Esophagus squamous epithelium (tissue), 5 donors: ENCODE data around the gene PLEKHM1. TPM values are rescaled to one million over a fixed set of nuclear protein-coding genes. Genes with fewer than 3 reads are reported as not detected.
"Not testable (repeated sequence)": the region's sequence is repeated elsewhere in the genome, so short reads cannot be mapped to it uniquely, and the experiment has no call there.

Experiments used
- DNase-seq: peaks from one replicate; lab custom pipeline; 2025; lab: John Stamatoyannopoulos, UW
- H3K27ac ChIP-seq, 4 donors: fragments of 200-600 bp; sonication (generic); one replicate each; pipeline ENCODE4 v1.5.1; 2016 to 2019; ENCODE audit warnings: mild to moderate bottlenecking in 1 of 4
- H3K27me3 ChIP-seq, 4 donors: fragments of 200-600 bp; sonication (generic); 1 replicate in 3 of 4; 2 replicates in 1 of 4; pipeline versions ENCODE4 v1.5.1 to v1.6.0; 2017 to 2021; ENCODE audit warnings: antibody characterized with exemption in 1 of 4
- H3K36me3 ChIP-seq, 3 donors: fragments of 200-600 bp; sonication (generic); one replicate each; pipeline ENCODE4 v1.5.1; 2016 to 2019
- H3K4me1 ChIP-seq, 3 donors: fragments of 200-600 bp; sonication (generic); one replicate each; pipeline ENCODE4 v1.5.1; 2017 to 2019
- H3K4me3 ChIP-seq, 4 donors: fragments of 200-600 bp; sonication (generic); 1 replicate in 3 of 4; 2 replicates in 1 of 4; pipeline ENCODE4 v1.5.1; 2016 to 2019; ENCODE audit warnings: mild to moderate bottlenecking in 2 of 4, moderate library complexity in 1 of 4
- H3K9me3 ChIP-seq, 3 donors: fragments of 200-600 bp; sonication (generic); one replicate each; pipeline ENCODE4 v1.5.1; 2016 to 2019
- POLR2A ChIP-seq, 4 donors: fragments of 450-650 bp; IDR thresholded peaks; one replicate each; pipeline ENCODE4 v1.6.1; 2017; ENCODE audit warnings: antibody characterized with exemption in 4 of 4, mild to moderate bottlenecking in 4 of 4, moderate library complexity in 3 of 4
- WGBS, 2 donors: methylation state at CpG; one replicate each; pipeline ENCODE4 v1.1.5; 2018; 5-methylcytosine and 5-hydroxymethylcytosine counted together
- intact Hi-C: fragments of 100-400 bp; cut with DNase I; formaldehyde crosslinking; loops from one replicate; pipeline ENCODE4 v1.15.0; 2022
- total RNA-seq, 4 donors: library from RNA; depleted of rRNA; stranded (reverse); fragments of >200 nt; gene quantifications; one replicate each; pipeline ENCODE4 v1.1.0, GENCODE V29; 2016
- TF ChIP-seq, protein P1 (sequence below), 6 experiments: fragments of 450-650 bp in 4 of 6; fragments of 200-600 bp in 2 of 6; sonication (generic) in 2 of 6; IDR thresholded peaks; one replicate each; pipeline ENCODE4 v1.5.1; 2016 to 2019; ENCODE audit warnings: antibody characterized with exemption in 6 of 6, mild to moderate bottlenecking in 4 of 6, moderate library complexity in 4 of 6
- donor health status: DM: yes; HTN: yes; CAD: no.

Gene PLEKHM1
- 100 to 1,000 TPM in 1 of 4 donors, 10 to 100 TPM in 3; 47.7 to 105 (median 81.1) TPM for total RNA-seq

DNA sequence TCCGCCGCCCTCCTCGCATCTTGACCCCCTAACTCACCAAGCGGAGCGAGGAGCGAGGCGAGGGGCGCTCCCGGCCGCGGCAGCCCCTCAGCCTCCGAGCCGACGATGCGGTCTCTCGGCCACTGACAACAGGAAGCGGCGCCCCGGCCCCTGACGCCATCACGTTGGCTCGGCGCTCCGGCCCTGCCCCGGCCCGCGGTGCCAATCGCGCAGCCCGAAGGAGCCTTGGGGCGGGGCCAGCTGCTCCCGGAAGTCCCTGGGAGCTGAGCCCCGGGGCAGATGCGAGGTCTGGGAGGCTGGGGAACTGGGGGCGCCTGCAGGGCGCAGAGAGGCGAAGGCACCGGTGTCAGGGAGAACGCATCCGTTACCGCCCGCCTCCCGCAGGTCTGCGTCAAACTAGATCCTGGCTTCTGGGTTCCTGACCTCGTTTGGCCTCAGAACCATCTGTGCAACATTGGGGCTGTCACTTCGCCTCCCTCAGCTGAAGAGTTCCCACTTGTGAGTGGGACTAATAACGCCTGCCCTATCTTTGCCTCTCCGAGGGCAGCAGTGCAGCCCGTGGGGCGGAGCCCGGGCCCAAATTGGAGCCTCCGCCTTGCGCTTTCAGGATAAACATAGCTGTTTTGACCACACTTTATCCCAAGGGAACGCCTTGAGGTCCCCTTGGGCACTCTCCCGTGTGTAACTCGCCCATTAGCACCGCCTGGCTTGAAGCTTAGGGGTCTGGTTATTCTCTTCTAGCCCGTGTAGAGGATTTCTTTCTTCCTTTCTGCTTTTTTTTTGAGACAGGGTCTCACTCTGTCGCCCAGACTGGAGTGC, at the start of gene PLEKHM1:
Gene PLEKHM1, minus strand, starts transcription at position 107 of the 819 bp plus-strand sequence. CDS start 8,237 bp downstream, outside the sequence.
- H3K27ac ChIP-seq = peak within 1 kb of the TSS; percentile 94 to 96 (median 95)
- H3K36me3 ChIP-seq, H3K9me3 ChIP-seq, H3K27me3 ChIP-seq, intact Hi-C loops: not testable (repeated sequence)
- H3K4me1 ChIP-seq = peaks cover 21 to 41% (median 23%) of the 10 kb centered on the region in 3 donors
- H3K4me3 ChIP-seq = peak within 1 kb of the TSS; percentile 64 to 79 (median 73)
- 2 to 3% methylated on average over 6 of the region's 59 CpGs for WGBS, 2 donors
- DNase-seq = peak; percentile 47
- peak in 3 of 4 donors; percentile 85 to 96 (median 92) for TF ChIP-seq POLR2A (IDR thresholded peaks at IDR 0.05)

DNA sequence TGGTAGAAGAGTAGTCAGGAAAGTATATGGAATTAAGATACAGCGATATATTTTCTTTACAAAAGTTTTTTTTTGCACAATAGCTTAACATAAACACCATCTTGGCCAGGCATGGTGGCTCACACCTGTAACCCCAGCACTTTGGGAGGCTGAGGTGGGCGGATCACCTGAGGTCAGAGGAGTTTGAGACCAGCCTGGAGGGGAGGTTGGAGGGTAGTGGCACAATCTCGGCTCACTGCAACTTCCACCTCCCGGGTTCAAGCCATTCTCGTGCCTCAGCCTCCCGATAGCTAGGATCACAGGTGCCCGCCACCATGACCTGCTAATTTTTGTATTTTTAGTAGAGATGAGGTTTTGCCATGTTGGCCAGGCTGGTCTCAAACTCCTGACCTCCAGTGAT, 47.6 kb upstream of the PLEKHM1 start:
- H3K27me3 ChIP-seq, H3K4me1 ChIP-seq, H3K9me3 ChIP-seq, DNase-seq, H3K27ac ChIP-seq, H3K4me3 ChIP-seq, intact Hi-C loops: not testable (repeated sequence)
- peaks cover 0 to 12% (median 0%) of the 10 kb centered on the region in 3 donors for H3K36me3 ChIP-seq
- 93 to 100% methylated on average over 4 to 6 of the region's 7 CpGs for WGBS, 2 donors

DNA sequence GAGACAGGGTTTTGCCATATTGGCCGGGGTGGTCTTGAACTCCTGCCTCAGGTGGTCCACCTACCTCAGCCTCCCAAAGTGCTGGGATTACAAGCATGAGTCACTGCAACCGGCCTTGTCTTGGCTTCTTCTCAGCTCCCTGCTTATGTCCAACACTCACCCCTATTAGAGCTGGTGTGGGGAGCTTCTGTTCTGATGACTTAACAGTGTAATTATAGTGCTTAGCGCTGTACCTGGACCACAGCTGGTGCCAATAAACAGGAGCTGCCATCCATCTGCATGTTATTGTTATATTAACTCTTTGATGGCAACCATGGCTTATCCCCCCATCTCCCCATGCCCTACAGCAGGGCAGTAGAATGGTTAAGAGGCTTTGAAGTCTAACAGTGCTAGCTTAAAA, 15.6 kb upstream of the PLEKHM1 start:
- H3K4me1 ChIP-seq, DNase-seq, H3K9me3 ChIP-seq, H3K27me3 ChIP-seq, intact Hi-C loops, H3K4me3 ChIP-seq, H3K27ac ChIP-seq: not testable (repeated sequence)
- WGBS, 2 donors = 59 to 66% methylated on average over 2 to 3 of the region's 3 CpGs
- H3K36me3 ChIP-seq = peaks cover 0 to 17% (median 0%) of the 10 kb centered on the region in 3 donors

DNA sequence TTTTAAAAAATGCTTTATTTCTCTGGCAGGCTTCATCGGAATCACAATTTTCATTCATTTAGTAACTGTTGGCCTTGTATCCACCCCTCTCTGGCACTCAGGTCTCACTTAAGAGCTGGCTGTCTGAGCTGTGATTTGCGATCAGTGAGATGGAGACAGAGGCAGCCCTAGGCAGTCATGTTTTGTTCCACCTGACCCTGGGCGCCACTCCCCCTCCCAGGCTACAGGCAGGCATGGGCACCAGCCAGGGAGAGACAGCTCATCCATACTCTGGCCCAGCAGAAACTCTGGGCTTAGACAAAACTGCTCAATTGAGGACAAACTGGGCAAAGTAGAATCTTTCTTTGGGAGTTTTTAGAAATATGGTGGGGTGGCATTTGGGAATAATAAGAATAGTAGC, 14.7 kb upstream of the PLEKHM1 start:
- DNase-seq, H3K27me3 ChIP-seq, H3K27ac ChIP-seq, H3K4me3 ChIP-seq, H3K9me3 ChIP-seq, H3K4me1 ChIP-seq, intact Hi-C loops: not testable (repeated sequence)
- peaks cover 0 to 17% (median 0%) of the 10 kb centered on the region in 3 donors for H3K36me3 ChIP-seq
- 26 to 74% methylated on average over 2 to 3 of the region's 3 CpGs for WGBS, 2 donors

DNA sequence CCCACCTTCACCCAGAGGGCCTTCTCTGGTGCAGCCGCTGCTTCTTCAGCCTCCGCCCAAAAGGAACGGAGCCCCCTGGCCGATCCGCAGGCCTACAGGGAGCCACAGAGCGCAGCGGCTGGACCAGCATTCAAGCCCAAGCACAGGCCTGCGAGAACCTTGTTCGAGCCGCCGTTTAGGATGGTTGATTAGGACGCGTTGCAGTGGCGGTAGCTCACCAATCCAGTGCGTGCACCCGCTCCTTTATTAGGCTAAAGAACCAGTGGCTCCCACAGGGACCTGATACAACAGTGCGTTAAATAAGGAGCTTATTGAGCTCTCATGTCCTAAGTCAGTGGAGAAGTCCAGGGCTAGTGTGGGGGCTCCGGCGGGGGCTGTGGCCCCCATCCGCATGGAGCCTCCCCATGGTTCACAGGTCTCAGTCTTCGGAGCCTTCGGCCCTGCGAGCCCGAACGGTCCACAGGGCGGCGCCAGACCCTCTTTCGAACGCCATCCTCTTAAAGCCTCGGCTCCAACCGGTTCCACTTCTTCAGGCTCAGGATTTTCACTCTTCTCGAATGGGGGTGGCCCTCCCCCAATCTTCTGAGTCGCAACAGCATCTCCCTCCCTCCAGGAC, 10.7 kb upstream of the PLEKHM1 start:
- H3K27me3 ChIP-seq, DNase-seq, intact Hi-C loops, H3K4me3 ChIP-seq, H3K36me3 ChIP-seq, H3K9me3 ChIP-seq: not testable (repeated sequence)
- H3K4me1 ChIP-seq = peaks cover 0 to 12% (median 0%) of the 10 kb centered on the region in 3 donors
- H3K27ac ChIP-seq = peak overlapping the region in 2 of 4 donors; percentile 34 to 63
- TF ChIP-seq, protein P1, sequence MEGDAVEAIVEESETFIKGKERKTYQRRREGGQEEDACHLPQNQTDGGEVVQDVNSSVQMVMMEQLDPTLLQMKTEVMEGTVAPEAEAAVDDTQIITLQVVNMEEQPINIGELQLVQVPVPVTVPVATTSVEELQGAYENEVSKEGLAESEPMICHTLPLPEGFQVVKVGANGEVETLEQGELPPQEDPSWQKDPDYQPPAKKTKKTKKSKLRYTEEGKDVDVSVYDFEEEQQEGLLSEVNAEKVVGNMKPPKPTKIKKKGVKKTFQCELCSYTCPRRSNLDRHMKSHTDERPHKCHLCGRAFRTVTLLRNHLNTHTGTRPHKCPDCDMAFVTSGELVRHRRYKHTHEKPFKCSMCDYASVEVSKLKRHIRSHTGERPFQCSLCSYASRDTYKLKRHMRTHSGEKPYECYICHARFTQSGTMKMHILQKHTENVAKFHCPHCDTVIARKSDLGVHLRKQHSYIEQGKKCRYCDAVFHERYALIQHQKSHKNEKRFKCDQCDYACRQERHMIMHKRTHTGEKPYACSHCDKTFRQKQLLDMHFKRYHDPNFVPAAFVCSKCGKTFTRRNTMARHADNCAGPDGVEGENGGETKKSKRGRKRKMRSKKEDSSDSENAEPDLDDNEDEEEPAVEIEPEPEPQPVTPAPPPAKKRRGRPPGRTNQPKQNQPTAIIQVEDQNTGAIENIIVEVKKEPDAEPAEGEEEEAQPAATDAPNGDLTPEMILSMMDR (IDR thresholded peaks at IDR 0.05) = peak in 4 of 6 experiments; percentile 33 to 51 (median 38)
- 5 to 30% methylated on average over 4 to 6 of the region's 33 CpGs for WGBS, 2 donors

DNA sequence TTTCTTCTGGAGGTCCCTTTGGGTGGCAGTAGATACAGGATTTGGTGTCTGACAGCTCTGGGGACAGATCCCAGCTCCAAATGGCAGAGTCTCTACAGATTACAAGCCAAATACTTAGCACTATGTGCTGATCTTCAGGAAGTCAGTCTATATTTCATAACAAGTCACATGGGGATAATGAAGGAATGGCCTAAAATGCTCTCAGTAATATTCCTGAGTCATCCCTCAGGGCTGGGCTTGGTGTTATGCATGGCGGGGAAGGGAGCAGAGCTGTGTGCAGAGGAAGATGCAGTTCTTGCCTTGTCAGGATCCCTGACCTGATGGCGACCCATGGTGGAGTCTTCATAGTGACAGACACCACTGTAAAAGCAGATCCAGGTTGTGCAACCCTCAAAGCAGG, 10.0 kb upstream of the PLEKHM1 start:
- H3K27me3 ChIP-seq = not testable (repeated sequence)

DNA sequence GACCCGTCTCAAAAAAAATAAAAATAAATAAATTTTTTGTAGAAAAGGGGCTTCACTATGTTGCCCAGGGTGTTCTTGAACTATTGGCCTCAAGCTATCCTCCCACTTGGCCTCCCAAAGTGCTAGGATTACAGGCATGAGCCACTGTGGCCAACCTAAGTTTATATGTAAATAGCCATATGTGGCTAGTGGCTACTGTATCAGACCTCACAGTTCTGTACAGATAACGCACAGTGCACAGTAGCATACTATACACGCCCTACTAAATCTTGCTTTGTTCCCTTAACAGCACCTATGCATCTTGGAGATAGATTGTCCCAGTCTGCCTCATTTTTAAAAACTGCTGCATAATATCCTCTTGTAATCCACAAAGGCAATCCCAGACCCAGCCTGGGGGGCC, 8.7 kb upstream of the PLEKHM1 start:
- intact Hi-C loops, H3K36me3 ChIP-seq: not testable (repeated sequence)

More for the DNA sequence above, 10.0 kb upstream of the PLEKHM1 start:
- H3K4me3 ChIP-seq, H3K9me3 ChIP-seq, H3K36me3 ChIP-seq, DNase-seq, intact Hi-C loops: not testable (repeated sequence)
- WGBS, 2 donors = no CpG with 5 or more reads among the region's 2 CpGs
- H3K27ac ChIP-seq = peak overlapping the region in 3 of 4 donors; percentile 42 to 63 (median 63)
- peaks cover 0 to 12% (median 0%) of the 10 kb centered on the region in 3 donors for H3K4me1 ChIP-seq

DNA sequence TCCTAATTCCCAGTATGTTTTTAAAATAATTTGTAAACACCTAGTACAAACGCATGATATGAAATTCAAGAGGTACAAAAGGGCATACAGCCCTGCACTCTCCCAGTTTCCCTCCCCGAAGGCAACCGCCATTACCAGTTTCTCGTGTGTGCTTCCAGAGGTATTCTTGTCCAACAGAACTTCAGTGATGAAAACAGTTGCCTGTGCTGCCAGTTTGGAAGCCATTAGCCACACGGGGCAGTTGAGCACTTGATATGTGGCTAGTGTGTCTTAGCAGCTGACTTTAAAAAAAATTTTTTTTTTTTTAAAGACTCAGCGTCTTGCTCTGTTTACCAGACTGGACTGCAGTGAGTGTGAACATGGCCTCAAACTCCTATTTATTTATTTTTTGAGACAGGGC, 7.9 kb upstream of the PLEKHM1 start:
- H3K27ac ChIP-seq, H3K4me3 ChIP-seq, H3K9me3 ChIP-seq, H3K36me3 ChIP-seq, intact Hi-C loops, H3K27me3 ChIP-seq, DNase-seq: not testable (repeated sequence)
- H3K4me1 ChIP-seq = peaks cover 0 to 12% (median 0%) of the 10 kb centered on the region in 3 donors
- 71 to 79% methylated on average over 2 of the region's 6 CpGs for WGBS, 2 donors

More for the DNA sequence above, 8.7 kb upstream of the PLEKHM1 start:
- not testable (repeated sequence) for H3K27me3 ChIP-seq, H3K9me3 ChIP-seq, DNase-seq, H3K27ac ChIP-seq, H3K4me3 ChIP-seq
- H3K4me1 ChIP-seq = peaks cover 0 to 12% (median 0%) of the 10 kb centered on the region in 3 donors
- WGBS, 2 donors = 86 to 88% methylated on average over 1 to 3 of the region's 3 CpGs

DNA sequence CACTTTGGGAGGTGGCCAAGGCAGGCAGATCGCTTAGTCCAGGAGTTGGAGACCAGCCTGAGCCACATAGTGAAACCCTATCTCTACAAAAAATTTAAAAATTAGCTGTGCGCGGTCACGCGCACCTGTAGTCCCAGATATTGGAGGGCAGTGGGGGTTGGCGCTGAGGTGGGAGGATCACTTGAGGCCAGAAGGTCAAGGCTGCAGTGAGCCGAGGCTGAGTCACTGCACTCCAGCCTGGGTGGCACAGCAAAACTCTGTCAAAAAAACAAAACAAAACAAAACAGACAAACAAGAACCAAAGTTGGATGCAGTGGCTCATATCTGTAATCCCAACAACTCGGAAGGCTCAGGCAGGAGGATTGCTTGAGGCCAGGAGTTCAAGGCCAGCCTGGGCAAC, 6.9 kb upstream of the PLEKHM1 start:
- H3K4me1 ChIP-seq = peaks cover 0 to 12% (median 0%) of the 10 kb centered on the region in 3 donors
- H3K4me3 ChIP-seq, H3K9me3 ChIP-seq, intact Hi-C loops, H3K36me3 ChIP-seq, H3K27ac ChIP-seq, DNase-seq, H3K27me3 ChIP-seq: not testable (repeated sequence)
- WGBS, 2 donors = 84 to 92% methylated on average over 2 to 3 of the region's 8 CpGs

DNA sequence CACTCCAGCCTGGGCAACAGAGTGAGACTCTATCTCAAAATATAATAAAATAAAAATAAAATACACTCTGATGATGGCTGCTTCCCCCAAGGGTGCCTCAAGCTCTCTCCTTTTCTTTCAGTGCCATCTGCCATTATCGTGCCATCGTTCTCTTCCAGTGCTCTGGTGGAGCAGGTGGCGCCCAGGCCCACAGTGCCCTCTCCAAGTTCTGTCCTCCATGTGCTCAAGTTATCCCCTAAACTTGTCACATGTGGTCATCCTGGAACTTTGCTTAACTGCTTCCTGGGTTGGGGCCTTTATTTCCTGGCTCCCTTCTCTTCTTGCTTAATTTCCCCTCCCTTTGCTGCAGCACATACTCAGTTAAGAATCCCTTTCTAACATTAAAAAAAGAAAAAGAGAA, 6.0 kb upstream of the PLEKHM1 start:
- peaks cover 0 to 13% (median 0%) of the 10 kb centered on the region in 3 donors for H3K4me1 ChIP-seq
- intact Hi-C loops, DNase-seq, H3K27ac ChIP-seq, H3K4me3 ChIP-seq, H3K27me3 ChIP-seq, H3K36me3 ChIP-seq, H3K9me3 ChIP-seq: not testable (repeated sequence)
- whole genome bisulfite sequencing, 2 donors = 80 to 96% methylated on average over 3 of the region's 3 CpGs

DNA sequence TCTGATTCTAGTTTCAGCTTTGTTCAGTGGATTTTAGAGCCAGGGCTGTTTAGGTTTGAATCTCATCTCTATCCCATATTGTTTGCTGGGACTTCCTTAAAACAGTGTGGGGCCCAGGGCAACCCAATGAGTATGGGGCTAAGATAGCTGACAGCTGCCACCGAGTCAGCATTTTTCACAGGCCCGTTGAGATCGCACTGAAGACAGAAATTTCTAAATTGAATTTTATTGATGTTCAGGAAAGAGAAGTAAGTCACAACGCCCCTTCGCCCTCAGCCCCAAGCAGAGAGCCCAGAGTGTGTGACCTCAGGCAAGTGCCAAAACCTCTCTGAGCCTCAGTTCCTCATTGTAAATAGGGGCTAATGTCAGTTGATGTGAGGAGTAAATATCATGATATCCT, 4.0 kb upstream of the PLEKHM1 start:
- not testable (repeated sequence) for DNase-seq

More for the DNA sequence above, 4.0 kb upstream of the PLEKHM1 start:
- H3K4me3 ChIP-seq, H3K27me3 ChIP-seq, H3K36me3 ChIP-seq, intact Hi-C loops, H3K9me3 ChIP-seq, H3K27ac ChIP-seq: not testable (repeated sequence)
- H3K4me1 ChIP-seq = peaks cover 2 to 13% (median 3%) of the 10 kb centered on the region in 3 donors
- 57 to 70% methylated on average over 5 of the region's 5 CpGs for WGBS, 2 donors
